Rectal smooth muscle tissue (tissue), 1 donor: ENCODE measurements around the gene HOXD13.

Experiments used
- H3K27ac ChIP-seq: one replicate; pipeline ENCODE4 v1.7.0; 2013; ENCODE audit warnings: low read depth, low read length, inconsistent platforms
- H3K27me3 ChIP-seq: one replicate; pipeline ENCODE4 v1.7.0; 2013; ENCODE audit warnings: low read length; ENCODE audit not compliant: control insufficient read depth, insufficient read depth
- H3K36me3 ChIP-seq: one replicate; pipeline ENCODE4 v1.7.0; 2013; ENCODE audit warnings: low read length; ENCODE audit not compliant: control insufficient read depth, insufficient read depth
- H3K4me1 ChIP-seq: one replicate; pipeline ENCODE4 v1.7.0; 2013; ENCODE audit warnings: low read length; ENCODE audit not compliant: control insufficient read depth, insufficient read depth
- H3K4me3 ChIP-seq: one replicate; pipeline ENCODE4 v1.7.0; 2013; ENCODE audit warnings: low read length
- H3K9ac ChIP-seq: one replicate; pipeline ENCODE4 v1.7.0; 2013; ENCODE audit warnings: low read length

The HOXD13 gene

DNA sequence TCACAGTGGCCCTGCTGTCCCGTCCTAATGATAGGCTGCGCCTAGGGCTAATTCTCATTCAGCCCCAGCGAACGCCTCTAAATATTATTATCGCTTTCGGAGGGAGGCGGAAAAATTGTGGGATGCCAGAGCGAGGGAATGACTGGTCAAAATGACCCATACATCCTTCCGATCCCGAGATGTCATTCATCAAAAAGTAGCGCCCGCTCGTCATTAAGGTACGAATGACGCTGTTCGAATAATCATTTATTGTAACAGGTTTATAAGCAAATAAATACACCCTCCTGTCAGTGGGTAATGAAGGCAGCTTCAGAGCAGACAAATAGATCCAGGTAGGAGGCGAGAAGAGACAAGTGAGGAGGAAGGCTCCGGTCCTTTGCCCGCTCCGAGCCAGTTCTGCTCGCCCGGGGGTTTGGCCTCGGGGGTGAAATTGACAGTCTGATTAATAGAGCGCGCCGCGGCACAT, 8.7 kb upstream of the HOXD13 start, which contains the start of gene EVX2:
Gene EVX2, minus strand, starts transcription at position 167 of the 466 bp plus-strand sequence. CDS start 186 bp downstream, outside the sequence.
- peaks cover 83% of the 10 kb centered on the region for H3K27me3 ChIP-seq
- no peaks in the 10 kb centered on the region for H3K36me3 ChIP-seq
- H3K9ac ChIP-seq: no peak within 1 kb of the TSS
- no peak within 1 kb of the TSS for H3K4me3 ChIP-seq
- H3K4me1 ChIP-seq: no peaks in the 10 kb centered on the region
- H3K27ac ChIP-seq: no peak within 1 kb of the TSS

DNA sequence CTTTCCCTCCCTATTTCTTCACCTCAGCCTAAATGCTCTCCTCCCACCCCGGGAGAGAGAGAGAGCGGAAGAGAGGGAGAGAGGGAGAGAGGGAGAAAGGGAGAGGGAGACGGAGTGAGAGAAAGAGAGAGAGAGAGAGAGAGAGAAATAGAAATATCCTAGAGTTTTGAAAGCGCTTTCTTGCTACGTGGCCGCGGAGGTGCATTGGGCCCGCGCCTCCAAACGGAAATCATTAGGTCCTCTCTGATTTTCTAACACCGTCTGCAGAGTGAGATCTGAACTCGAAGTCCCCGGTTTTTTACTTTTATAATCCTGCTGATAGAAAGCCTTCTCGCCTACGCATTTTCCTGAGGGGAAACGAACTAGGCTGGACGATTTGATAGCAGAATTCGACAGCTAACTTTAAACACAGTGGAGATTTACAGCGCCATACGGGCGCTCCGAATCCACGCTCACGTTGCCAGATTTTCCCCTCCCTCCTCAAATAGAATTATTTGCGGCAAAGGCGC, 7.9 kb upstream of the HOXD13 start:
- H3K4me3 ChIP-seq: no peak overlapping the region
- H3K27me3 ChIP-seq: peaks cover 79% of the 10 kb centered on the region
- no peak overlapping the region for H3K27ac ChIP-seq
- H3K9ac ChIP-seq: no peak overlapping the region
- no peaks in the 10 kb centered on the region for H3K36me3 ChIP-seq
- no peaks in the 10 kb centered on the region for H3K4me1 ChIP-seq

DNA sequence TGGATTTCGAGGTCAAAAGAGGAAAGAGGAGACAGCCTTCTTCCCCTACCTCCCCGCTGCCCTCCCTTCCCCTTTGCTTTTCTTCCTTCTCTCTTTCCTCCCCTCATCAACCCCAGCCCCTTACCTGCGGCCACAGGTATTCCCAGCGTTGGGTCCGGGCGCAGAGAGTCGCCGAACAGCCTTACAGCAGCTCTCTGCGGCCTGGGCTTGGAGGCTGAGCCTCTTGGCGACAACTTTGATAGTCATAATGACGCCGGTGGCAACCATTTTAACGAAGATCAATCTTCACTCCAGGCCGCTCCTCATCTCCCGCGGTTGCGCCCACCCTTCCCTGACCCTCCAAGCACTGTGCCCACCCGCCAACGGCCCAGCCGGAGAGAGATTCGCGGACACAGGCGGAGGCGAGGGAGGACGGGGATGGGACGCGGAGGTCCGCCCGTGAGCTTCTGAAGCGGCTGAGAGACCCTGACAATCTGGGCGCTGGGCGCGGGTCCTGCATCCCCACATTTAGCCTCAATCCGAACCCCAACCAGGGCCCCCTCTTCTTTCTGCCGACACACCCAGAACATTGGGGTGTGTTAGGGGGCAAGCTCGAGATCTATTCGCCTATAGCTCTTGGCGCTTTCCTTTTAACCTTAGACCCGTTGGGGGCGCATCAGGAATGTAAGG, 7.3 kb upstream of the HOXD13 start:
- Histone ChIP-seq H3K27me3 (peaks cover 80% of the 10 kb centered on the region), H3K9ac (no peak overlapping the region), H3K27ac (no peak overlapping the region), H3K4me3 (no peak overlapping the region), H3K4me1 (no peaks in the 10 kb centered on the region), H3K36me3 (no peaks in the 10 kb centered on the region)

DNA sequence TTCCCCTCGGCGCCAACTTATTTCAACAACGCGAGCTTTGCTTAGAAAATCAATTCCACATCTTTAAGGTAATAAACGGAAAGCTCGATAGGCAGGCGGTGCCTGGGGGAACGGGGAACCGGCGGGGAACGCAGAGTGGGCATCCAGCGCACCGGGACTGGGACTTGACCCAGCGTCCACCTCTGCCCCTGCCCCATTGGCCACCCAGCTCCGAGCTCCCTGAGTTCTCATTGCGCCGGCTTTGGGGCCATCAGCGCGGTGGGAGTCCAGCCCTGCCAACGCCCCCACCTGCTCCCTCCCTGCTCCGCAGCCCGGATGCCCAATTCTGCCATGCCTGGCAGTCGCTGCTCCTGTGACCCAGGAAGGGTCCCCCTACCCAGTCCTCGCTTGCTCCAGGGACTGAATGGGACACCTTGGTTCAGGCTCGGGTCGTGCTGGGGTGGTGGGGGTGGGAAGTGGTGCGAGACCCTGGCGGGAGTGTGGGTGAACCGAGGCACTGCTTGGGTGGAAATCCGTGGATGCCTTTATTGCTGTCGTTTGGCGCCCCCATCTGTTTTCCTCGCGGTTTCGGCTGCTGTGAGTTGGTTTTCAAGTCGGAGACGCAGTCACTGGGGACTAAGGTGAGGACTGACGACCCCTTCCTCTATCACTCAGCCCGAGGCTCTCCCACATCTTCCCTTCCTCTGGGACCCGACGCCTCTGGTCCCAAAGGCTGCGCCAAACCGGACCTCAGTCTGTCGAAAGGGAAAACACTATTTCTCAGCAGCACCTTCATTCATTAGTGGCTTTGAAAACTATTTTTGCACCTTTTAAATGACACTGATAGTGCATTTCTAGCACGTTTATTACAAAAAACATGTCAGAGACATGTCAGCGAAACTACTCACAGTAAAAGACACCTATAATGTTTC, 6.4 kb upstream of the HOXD13 start:
- Histone ChIP-seq H3K9ac (no peak overlapping the region), H3K36me3 (no peaks in the 10 kb centered on the region), H3K27ac (no peak overlapping the region), H3K4me3 (no peak overlapping the region), H3K27me3 (peaks cover 75% of the 10 kb centered on the region), H3K4me1 (no peaks in the 10 kb centered on the region)

DNA sequence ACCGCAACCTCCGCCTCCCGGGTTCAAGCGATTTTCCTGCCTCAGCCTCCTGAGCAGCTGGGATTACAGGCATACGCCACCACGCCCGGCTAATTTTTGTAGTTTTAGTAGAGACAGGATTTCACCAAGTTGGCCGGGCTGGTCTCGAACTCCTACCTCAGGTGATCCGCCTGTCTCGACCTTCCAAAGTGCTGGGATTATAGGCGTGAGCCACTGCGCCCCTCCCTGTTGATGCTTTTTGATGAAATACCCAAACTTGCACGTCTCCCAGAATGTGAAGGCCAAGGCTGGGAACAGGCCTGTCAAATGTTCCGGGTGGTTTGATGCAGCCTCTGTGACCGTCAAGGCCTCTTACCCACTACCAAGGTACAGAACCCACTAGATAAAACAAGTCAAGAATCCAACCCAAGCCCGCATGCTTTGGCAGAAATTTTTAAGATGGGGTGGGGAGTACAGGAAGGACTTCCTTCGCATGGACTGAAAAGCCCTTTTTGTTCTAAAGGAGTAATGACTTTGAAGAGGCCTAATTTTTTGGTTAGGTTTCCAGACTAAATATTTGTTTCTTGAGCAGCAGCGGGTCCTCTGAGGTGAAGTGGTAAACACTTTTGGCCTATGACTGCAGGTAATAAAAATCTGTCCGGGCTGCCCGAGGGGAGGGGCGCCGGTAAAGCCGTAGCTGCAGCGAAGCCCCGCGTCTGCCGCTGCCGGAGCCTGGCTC, 5.0 kb upstream of the HOXD13 start:
- Histone ChIP-seq H3K36me3 (no peaks in the 10 kb centered on the region), H3K4me1 (no peaks in the 10 kb centered on the region), H3K9ac (no peak overlapping the region), H3K27me3 (peaks cover 73% of the 10 kb centered on the region), H3K4me3 (peak overlapping the region; percentile 55), H3K27ac (no peak overlapping the region)

DNA sequence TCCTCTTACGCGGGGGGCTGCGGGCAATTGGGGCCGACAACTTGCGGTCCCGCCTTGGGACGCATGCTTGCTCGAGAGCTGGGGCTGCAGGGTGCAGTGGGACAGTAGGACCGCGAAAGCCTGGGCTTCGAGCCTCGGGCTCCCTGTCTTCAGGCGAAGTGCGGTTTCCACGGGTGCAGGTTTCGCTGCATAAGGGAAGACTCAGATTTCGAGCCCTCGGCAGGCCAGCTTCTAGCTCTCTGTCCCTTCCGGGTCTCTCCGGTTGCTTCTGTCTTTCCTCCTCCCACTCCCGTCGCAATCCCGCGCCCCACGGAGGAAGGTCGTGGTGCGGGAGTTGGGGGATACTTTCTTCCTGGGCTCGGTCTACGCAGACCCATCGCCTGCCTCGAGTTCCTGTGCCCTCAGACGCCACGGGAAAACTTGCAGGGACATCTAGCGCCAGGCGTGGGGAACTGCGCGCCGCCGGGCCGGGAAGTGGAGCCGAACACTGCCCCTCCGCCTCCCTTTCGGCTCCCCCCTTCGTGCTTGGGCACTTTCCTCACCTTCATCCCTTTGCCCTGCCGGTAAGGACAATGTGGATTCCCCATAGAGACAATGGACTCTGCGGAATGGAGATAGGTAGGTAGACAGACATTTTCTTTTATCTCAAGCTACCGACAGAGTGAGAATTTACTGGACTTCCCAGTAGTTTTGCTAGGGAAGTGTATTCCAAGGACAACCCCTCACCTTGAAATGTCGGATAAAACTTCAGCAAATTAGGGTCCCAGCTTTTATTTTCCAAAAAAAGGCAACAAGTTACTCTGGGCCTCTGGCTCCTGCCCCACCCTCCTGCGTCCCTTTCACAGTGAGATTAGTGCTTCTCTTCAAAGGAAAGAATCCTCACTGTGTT, 4.2 kb upstream of the HOXD13 start:
- no peaks in the 10 kb centered on the region for H3K36me3 ChIP-seq
- H3K9ac ChIP-seq: no peak overlapping the region
- H3K27me3 ChIP-seq: peaks cover 70% of the 10 kb centered on the region
- peak overlapping the region; percentile 55 for H3K4me3 ChIP-seq
- H3K4me1 ChIP-seq: peaks cover 2% of the 10 kb centered on the region
- no peak overlapping the region for H3K27ac ChIP-seq

DNA sequence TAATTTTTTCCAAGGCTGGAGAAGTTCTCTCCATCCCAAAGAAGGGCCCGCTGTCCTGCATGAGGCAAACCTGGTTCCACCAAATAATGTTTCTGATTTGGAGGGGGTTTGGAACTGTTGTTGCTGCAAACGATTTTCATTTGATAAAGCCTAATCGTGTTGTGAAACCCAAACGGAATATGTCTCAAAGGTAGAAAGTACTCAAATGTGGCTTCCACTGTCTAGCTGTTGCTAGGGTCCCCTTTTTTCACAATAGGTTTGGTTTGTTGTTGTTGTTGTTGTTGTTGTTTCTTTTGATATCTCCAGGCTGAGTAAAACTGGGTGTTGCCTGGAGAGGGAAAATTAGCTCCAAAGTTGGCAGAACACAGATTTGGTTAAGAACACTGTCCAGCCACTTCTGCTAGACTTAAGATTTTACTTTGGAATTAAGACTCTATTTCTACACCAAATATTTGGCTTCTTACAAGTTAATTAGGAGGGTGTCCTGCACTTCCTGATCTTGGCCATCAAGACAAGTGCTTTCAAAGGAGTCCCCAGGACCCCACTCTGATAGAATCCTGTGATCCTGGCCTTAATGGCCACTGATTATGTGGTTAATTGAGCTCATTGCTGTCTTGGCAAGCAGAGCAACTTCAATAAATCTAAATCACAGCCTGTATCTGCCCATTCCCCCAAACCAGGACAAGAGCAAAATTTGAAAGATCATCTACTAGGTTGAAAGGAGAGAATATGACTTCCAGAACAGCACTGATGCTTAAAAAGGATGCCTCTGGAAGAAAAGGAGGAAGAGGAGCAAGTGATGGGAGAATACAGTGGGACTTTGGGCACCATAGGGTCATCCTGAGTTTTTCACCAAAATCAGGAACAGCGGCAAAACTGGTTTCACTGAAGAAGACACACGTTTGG, 3.3 kb upstream of the HOXD13 start:
- no peak overlapping the region for H3K4me3 ChIP-seq
- no peaks in the 10 kb centered on the region for H3K36me3 ChIP-seq
- H3K27ac ChIP-seq: no peak overlapping the region
- peaks cover 66% of the 10 kb centered on the region for H3K27me3 ChIP-seq
- H3K4me1 ChIP-seq: peaks cover 3% of the 10 kb centered on the region
- H3K9ac ChIP-seq: no peak overlapping the region

DNA sequence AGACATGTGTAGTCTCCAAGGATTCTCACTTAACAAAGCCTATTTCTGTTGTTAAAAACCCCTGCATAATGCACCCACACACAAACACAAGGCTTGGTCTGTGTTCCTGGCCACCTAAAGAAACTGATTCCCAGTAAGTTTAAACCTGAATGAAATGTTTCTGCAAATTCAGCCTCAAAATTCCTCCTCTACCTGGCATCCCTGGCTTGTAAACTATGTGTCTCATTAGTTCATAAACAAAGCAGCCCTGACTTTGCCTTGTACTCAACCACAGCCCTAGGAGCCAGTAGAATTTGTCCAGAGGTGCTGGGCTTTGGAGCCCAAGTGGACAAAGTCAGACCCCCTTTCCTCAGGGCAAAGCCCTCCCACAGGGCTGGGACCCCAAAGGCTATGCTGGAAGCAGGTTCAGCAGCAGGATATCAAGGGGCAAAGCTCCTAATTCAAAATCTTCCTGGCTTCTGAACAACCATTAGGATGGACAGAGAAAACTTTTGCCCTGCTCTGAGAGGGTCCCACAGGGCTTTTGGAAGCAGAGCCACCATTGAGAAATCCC, 2.6 kb upstream of the HOXD13 start:
- Histone ChIP-seq H3K27ac (no peak overlapping the region), H3K4me1 (peaks cover 3% of the 10 kb centered on the region), H3K9ac (no peak overlapping the region), H3K27me3 (peaks cover 65% of the 10 kb centered on the region), H3K4me3 (no peak overlapping the region), H3K36me3 (no peaks in the 10 kb centered on the region)

DNA sequence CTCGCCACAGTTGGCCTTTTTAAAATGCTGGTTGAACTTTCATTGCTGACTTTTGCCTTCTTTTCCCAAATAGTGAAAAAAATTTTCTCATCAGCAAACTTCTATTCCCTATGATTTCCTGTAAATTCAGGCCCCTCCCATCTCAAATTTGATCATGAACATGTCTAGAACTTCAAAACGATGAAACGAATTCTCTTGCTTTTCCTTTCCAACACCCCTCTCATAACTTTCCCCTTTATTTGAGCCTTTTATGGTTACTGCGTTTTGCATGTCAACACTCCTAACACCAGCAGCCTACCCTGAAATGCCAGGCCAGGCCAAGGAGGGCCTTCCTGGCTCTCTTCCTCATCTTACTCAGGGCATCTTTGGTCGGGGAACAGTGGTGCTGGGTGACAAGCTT, 1.7 kb upstream of the HOXD13 start:
- H3K36me3 ChIP-seq: no peaks in the 10 kb centered on the region
- no peak overlapping the region for H3K9ac ChIP-seq
- H3K4me1 ChIP-seq: peaks cover 3% of the 10 kb centered on the region
- no peak overlapping the region for H3K27ac ChIP-seq
- no peak overlapping the region for H3K4me3 ChIP-seq
- peaks cover 62% of the 10 kb centered on the region for H3K27me3 ChIP-seq

DNA sequence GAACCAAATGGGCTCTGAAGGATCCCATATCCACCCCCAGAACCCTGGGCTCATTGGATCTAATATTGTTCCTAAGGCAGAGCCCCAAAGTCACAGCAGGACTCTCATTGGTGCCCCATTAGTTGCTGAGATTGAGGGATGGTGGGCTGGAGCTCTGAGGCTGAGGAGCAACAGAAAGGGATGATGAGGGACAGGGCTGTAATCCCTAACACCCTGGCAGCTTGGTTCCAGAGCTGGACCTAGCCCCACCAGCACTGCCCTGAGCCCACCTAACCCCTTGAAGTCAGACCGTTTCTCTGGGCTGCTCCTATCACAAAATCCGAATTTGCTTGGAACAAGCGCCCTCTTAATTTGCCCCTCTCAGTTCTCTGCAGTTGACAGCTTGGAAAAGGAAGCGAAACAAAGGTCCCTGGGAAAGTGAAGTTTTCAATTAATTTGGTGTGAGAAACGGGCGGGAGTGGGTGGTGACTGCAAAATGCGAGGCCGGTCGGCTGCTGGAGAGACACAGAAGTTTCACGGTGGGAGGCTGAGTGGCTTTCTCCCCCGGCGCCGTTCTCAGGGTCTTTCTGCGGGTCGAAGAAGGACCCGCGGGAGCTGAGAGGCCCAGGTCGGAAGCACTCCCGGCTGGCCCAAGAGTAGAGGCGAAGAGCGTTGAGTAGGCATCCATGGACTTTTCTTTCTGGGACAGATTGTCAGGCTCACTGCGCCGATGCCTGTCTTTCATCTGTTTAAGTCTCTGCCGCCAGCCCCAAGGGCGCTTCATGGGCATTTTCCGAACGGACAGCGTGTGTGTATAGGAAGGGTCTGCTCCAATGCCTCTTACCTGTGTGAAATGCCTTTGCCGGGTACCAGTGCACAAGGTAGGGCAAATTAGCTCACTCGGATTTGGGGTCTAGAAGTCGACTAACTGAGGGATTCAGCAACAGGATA, 927 bp upstream of the HOXD13 start:
- peaks cover 55% of the 10 kb centered on the region for H3K27me3 ChIP-seq
- H3K9ac ChIP-seq: no peak overlapping the region
- H3K36me3 ChIP-seq: no peaks in the 10 kb centered on the region
- H3K27ac ChIP-seq: no peak overlapping the region
- no peak overlapping the region for H3K4me3 ChIP-seq
- peaks cover 3% of the 10 kb centered on the region for H3K4me1 ChIP-seq
